SK-N-SH treated with all-trans-retinoic acid at 6 μM for 48 hours (cell line): ENCODE measurements around the gene PRDM9.

Experiments used
- ARNTL ChIP-seq: fragments of 450-650 bp; formaldehyde crosslinking; IDR thresholded peaks from 2 replicates; pipeline ENCODE4 v1.5.0; 2020; ENCODE audit warnings: low read depth, mild to moderate bottlenecking, moderate library complexity, borderline replicate concordance
- PPARA ChIP-seq: fragments of 250-450 bp; sonication (Bioruptor Pico); IDR thresholded peaks from 2 replicates; pipeline ENCODE4 v1.5.0; 2020; ENCODE audit warnings: mild to moderate bottlenecking, borderline replicate concordance
- TCF4 ChIP-seq: fragments of 250-450 bp; sonication (Bioruptor Pico); IDR thresholded peaks from 2 replicates; pipeline ENCODE4 v1.8.0; 2021; ENCODE audit warnings: mild to moderate bottlenecking, moderate library complexity, borderline replicate concordance
- ZC3H10 ChIP-seq: fragments of 250-450 bp; sonication (Bioruptor Pico); IDR thresholded peaks from 2 replicates; pipeline ENCODE4 v1.5.1; 2021; ENCODE audit warnings: mild to moderate bottlenecking, moderate library complexity
- ZNF70 ChIP-seq: fragments of 450-650 bp; formaldehyde crosslinking; IDR thresholded peaks from 2 replicates; pipeline ENCODE4 v1.5.0; 2020; ENCODE audit warnings: mild to moderate bottlenecking, moderate library complexity

- TF ChIP-seq ZNF70, result no peak
- TF ChIP-seq ZC3H10 (CRISPR knock-in tag), result no peak
- no peak for TF ChIP-seq PPARA
- TF ChIP-seq TCF4 (CRISPR knock-in tag), result no peak
- TF ChIP-seq ARNTL (CRISPR knock-in tag), result no peak
Observed at GRCh38 chr5:23474315-23474714, 33.1 kb upstream of the PRDM9 start.
